Measurements from ENCODE around the gene CFAP45. TPM values are rescaled to one million over a fixed set of nuclear protein-coding genes. Genes with fewer than 3 reads are reported as not detected.

CFAP45 gene
- total RNA-seq (2014; rRNA removed; shearing (Covaris generic)), result 1.1 and 2.5 TPM in 2 replicates

GRCh38 chr1:159900086-159900680 is at the start of gene CFAP45:
Gene CFAP45 (minus strand): TSS chr1:159900165. CDS start chr1:159900098, 67 bp downstream.

GRCh38 chr1:159945483-159946241 is 45.7 kb upstream of the CFAP45 start, which contains the start of gene IGSF9:
Gene IGSF9 (minus strand): TSS chr1:159945613. CDS start chr1:159943454, 2,159 bp downstream.

GRCh38 chr1:159924791-159925718 is 25.1 kb upstream of the CFAP45 start, which contains the start of gene TAGLN2:
Gene TAGLN2 (minus strand): TSS chr1:159925507. CDS start chr1:159920509, 4,998 bp downstream.

GRCh38 chr1:159862557-159862956 is 37.4 kb downstream of the CFAP45 start, which contains the start of gene VSIG8:
Gene VSIG8 (minus strand): TSS chr1:159862657. CDS start chr1:159862521, 136 bp downstream.

GRCh38 chr1:159826441-159827101 is 73.4 kb downstream of the CFAP45 start, which contains the start of gene SLAMF8:
Gene SLAMF8 (plus strand): TSS chr1:159826873. CDS start chr1:159826899, 26 bp downstream.

Small RNA genes lying within 50 kb of the gene (small RNA-seq; reads per million reads assigned to genes)
- gene MIR4259 (not detected), gene RF00570 (not detected)

Other genes starting within 250 kb of the CFAP45 start
- not detected in 2 replicates for gene CRP, start 185.6 kb downstream of the CFAP45 start, total RNA-seq (2014; rRNA removed; shearing (Covaris generic))
- 56.5 and 57.1 TPM in 2 replicates for gene DUSP23, start 119.2 kb downstream of the CFAP45 start, total RNA-seq (2014; rRNA removed; shearing (Covaris generic))
- gene FCRL6, start 97.8 kb downstream of the CFAP45 start, total RNA-seq (2014; rRNA removed; shearing (Covaris generic)), result not detected in 2 replicates
- gene SLAMF8, start 73.3 kb downstream of the CFAP45 start, total RNA-seq (2014; rRNA removed; shearing (Covaris generic)), result not detected in 2 replicates
- gene VSIG8, start 37.5 kb downstream of the CFAP45 start, total RNA-seq (2014; rRNA removed; shearing (Covaris generic)), result not detected in 2 replicates
- 674 and 697 TPM in 2 replicates for gene TAGLN2, start 25.3 kb upstream of the CFAP45 start, total RNA-seq (2014; rRNA removed; shearing (Covaris generic))
- gene IGSF9, start 45.4 kb upstream of the CFAP45 start, total RNA-seq (2014; rRNA removed; shearing (Covaris generic)), result 0.32 and 0.49 TPM in 2 replicates
- 1.8 and 3.1 TPM in 2 replicates for gene SLAMF9, start 54.1 kb upstream of the CFAP45 start, total RNA-seq (2014; rRNA removed; shearing (Covaris generic))
- gene PIGM, start 131.8 kb upstream of the CFAP45 start, total RNA-seq (2014; rRNA removed; shearing (Covaris generic)), result 5.5 and 6.1 TPM in 2 replicates
- not detected in 2 replicates for gene KCNJ10, start 170.0 kb upstream of the CFAP45 start, total RNA-seq (2014; rRNA removed; shearing (Covaris generic))
- not detected in 2 replicates for gene KCNJ9, start 181.4 kb upstream of the CFAP45 start, total RNA-seq (2014; rRNA removed; shearing (Covaris generic))
- gene IGSF8, start 198.5 kb upstream of the CFAP45 start, total RNA-seq (2014; rRNA removed; shearing (Covaris generic)), result 29.2 and 30.3 TPM in 2 replicates
- gene ATP1A2, start 215.6 kb upstream of the CFAP45 start, total RNA-seq (2014; rRNA removed; shearing (Covaris generic)), result not detected in 2 replicates

Measured in A375 (cell line).